Activated CD4-positive, alpha-beta T cell treated with anti-CD3 and anti-CD28 coated beads, Interleukin-10, Interleukin-2, amounts not matched to agents 100 ng/mL and 50 ng/mL, durations not matched to agents 16 hours and 8 hours (primary cell): ENCODE data around the gene NEB.
"Not testable (repeated sequence)": the region's sequence is repeated elsewhere in the genome, so short reads cannot be mapped to it uniquely, and the experiment has no call there.

Experiments
- DNase-seq: peaks from one replicate; pipeline ENCODE4 v3.0.0-alpha.2; 2020

The NEB gene

GRCh38 chr2:151757861-151758260, 23.6 kb upstream of the NEB start:
- no peak for DNase-seq

GRCh38 chr2:151756820-151757219, 22.5 kb upstream of the NEB start:
- DNase-seq, result no peak

- DNase-seq, result no peak
These were observed 20.1 kb upstream of the NEB start for GRCh38 chr2:151754253-151754897.

- DNase-seq, result no peak
These were observed 19.3 kb upstream of the NEB start for GRCh38 chr2:151753540-151753939.

GRCh38 chr2:151745261-151745660, 11.0 kb upstream of the NEB start:
- not testable (repeated sequence) for DNase-seq

- DNase-seq, result no peak
These were observed 3.9 kb downstream of the NEB start for GRCh38 chr2:151730262-151730975.

- DNase-seq, result no peak
These were observed 4.4 kb downstream of the NEB start for GRCh38 chr2:151729837-151730236.

GRCh38 chr2:151729415-151729811, 4.9 kb downstream of the NEB start:
- no peak for DNase-seq

- no peak for DNase-seq
These were observed 5.4 kb downstream of the NEB start for GRCh38 chr2:151728804-151729414.

GRCh38 chr2:151727593-151728552, 6.4 kb downstream of the NEB start:
- no peak for DNase-seq

- no peak for DNase-seq
These were observed 13.1 kb downstream of the NEB start for GRCh38 chr2:151721161-151721560.

- no peak for DNase-seq
These were observed 13.8 kb downstream of the NEB start for GRCh38 chr2:151720521-151720920.

GRCh38 chr2:151718796-151719195, 15.5 kb downstream of the NEB start:
- no peak for DNase-seq

- DNase-seq, result no peak
These were observed 16.0 kb downstream of the NEB start for GRCh38 chr2:151718247-151718646.

GRCh38 chr2:151716721-151717120, 17.6 kb downstream of the NEB start:
- DNase-seq, result no peak

- DNase-seq, result no peak
These were observed 20.9 kb downstream of the NEB start for GRCh38 chr2:151713291-151713903.

GRCh38 chr2:151711025-151711424, 23.3 kb downstream of the NEB start:
- DNase-seq, result no peak

- no peak for DNase-seq
These were observed 25.5 kb downstream of the NEB start for GRCh38 chr2:151708788-151709187.

- DNase-seq, result no peak
These were observed 26.4 kb downstream of the NEB start for GRCh38 chr2:151707857-151708256.

GRCh38 chr2:151704480-151704961, 29.8 kb downstream of the NEB start:
- not testable (repeated sequence) for DNase-seq

GRCh38 chr2:151698134-151698533, 36.1 kb downstream of the NEB start:
- not testable (repeated sequence) for DNase-seq

GRCh38 chr2:151695778-151696177, 38.5 kb downstream of the NEB start:
- DNase-seq, result no peak
